ENCODE measurements around the gene CD2.

Gene CD2

GRCh38 chr1:116760996-116761665 lies 6.9 kb downstream of the CD2 start:
- DNase-seq, result no peak

DNA sequence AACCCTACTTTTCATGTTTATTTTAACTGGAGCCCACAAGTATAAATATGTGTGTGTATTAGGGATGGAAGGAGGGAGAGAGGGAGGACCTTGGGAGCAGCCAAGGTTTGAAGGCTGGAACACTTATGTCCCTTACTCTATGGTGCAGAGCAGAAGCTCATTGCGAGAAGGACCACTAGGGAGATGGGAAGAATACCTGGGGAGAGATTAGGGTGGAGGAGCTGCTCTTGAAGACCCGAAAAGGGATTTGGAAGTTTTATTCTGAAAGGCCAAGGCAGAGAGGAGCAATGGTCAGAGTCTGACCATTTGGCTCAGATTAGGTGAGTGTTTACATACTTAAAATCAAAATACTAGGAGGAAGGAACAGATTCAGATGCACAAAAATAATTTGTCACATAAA lies 8.1 kb downstream of the CD2 start:
- DNase-seq, result no peak

- no peak for DNase-seq
Observed at GRCh38 chr1:116762781-116763115, 8.5 kb downstream of the CD2 start.

DNA sequence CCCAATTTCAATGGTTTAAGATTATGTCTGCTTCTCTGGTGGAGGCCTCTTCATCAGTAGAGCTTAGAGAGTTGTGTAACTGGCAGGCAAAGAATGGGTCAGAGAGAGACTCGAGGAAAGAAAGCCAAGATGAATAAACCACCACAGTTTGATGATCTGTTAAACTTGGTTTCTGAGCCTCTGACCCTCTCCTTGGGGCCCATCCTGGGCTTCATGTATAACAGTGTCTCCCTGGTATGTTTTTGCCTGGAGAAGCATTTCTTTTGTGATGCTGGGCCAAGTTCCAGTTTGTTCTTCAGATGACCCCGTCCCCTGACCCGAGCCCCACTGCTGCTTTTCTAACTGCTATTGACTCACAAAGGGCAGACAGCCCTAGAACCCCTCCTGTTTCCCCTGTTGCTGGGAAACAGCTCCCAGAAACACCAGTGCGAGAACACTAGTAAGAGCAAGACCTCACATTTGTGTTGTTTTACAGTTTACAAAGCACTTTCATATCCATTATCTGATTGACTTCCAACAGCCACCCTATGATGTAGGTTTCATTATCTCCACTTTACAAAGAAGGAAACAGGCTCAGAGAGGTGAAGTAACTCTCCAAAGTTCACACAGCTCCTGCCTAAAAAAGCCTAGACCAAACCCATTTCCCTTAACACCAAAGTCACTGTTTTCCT lies 9.0 kb downstream of the CD2 start:
- peak; percentile 4 for DNase-seq

DNA sequence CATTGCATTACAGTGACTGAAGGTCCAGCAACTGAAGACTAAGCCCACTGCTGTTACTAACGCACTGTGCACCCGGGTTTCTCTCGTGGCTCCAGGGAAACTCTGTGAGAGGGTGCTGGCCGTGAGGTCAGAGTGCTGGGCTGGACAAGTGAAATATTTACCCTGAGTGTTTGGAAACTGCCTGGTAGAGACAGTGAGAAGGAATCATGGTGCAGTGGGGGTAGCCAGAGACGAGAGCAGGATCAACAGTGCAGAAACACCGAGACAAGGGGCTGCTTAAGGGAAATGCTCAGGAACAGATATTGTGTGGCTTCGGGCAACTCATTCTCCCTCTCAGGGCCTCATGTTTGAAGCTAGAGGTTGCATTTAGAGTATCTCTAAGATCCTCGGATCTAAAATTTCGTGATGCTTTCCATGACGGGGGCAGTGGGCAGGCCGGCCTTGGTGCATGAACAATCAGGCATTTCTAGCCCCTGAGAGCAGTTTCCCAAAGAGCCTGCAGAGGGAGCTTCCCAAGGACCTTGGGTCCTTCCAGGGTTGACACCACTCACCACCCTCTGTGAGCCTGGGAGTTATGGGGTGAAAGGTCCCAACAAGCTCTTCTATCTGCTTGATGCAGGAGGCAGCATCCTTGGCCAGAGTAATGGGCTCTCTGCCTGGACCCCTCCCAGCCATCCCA lies 9.7 kb downstream of the CD2 start:
- DNase-seq, result no peak

- no peak for DNase-seq
Observed at GRCh38 chr1:116764466-116764898, 10.3 kb downstream of the CD2 start.

DNA sequence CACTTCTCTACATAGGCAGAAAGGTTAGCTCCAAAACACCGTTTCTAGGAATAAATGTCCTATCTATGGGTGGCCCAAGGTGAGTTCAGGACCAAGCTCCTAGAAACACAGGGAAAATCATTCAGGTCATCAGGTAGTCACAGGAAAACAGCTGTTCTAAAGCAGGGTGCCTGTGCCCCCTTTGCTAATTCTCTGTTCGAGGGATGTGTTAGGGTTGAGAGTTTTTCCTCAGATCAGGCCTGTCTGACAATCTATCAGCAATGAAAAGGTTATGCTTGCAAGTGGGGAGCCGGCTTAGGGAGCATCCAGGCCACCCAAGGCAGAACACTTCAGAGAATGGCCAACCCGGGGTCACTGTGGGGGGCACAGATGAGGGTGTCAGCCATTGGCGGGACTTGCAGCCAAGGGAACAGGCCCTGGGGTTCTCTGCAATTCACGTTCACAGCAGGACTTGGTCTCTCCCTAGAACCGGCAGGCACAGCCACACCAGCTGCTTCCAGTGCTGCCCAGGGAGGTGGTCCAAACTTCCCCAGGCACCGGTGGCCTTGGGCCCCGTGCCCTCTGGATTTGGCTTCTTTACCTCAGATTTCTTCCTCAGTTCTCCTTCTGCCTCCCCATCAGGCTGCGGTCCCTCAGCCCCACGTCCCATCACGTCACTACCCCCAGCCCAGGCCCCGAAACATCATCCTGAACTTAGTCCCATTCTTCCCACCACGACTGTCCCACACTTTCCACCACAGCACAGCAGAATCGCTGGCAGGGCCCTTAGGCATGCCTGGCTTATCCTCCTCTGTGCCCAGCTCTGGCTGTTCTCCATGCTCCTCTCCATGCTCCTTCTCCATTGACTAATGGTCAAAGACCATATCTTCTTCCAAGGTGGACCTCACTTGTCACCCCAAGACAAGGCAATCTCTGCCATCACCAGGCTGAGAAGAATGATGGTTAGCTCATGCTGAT lies 11.0 kb downstream of the CD2 start:
- no peak for DNase-seq

DNA sequence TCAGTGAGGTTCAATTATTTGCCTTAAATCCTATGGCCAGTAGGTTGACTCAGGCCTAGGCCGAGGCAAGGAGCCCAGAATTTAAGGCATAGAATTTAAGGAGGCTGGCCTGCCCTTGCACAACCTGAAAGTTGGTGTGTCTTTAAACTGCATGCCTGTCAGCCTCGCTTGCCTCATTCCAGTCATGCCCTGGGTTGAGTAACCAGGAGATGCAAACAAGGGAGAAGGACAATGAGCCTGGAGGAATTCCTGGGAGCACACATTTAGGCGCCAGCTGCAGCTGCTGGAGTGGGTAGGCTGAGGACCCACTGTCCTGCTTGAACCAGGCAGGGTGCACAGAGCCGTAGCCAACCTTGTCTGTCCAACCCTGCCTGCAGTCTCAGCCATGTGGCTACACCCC lies 11.7 kb downstream of the CD2 start:
- DNase-seq, result no peak

- no peak for DNase-seq
Observed at GRCh38 chr1:116766616-116767469, 12.6 kb downstream of the CD2 start.

GRCh38 chr1:116767782-116768382 lies 13.7 kb downstream of the CD2 start:
- DNase-seq, result no peak

- DNase-seq, result no peak
Observed at GRCh38 chr1:116768416-116769103, 14.3 kb downstream of the CD2 start.

GRCh38 chr1:116769104-116769452 lies 14.8 kb downstream of the CD2 start:
- no peak for DNase-seq

DNA sequence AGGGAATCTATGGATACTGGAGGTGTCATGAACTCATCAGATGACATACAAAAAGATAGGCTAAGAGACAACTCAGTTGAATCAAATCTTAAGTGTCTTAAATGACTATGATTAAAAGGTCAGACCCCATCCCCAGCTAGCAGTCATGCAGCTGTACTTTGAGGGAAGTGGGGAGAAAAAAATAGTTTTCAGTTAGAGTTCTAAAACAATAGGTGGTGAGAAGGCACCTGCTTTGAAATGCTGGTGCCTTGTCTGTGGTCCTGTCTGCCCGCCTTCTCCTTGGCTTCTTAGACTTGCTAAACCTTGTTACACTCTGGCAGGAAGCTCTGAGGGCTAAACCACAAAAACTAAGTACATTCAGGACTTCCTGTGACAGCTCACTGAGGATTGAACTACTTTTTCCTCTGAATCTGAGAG lies 15.3 kb downstream of the CD2 start:
- DNase-seq, result no peak

GRCh38 chr1:116769994-116770393 lies 15.8 kb downstream of the CD2 start:
- DNase-seq, result no peak

GRCh38 chr1:116770625-116771024 lies 16.4 kb downstream of the CD2 start:
- DNase-seq, result no peak

DNA sequence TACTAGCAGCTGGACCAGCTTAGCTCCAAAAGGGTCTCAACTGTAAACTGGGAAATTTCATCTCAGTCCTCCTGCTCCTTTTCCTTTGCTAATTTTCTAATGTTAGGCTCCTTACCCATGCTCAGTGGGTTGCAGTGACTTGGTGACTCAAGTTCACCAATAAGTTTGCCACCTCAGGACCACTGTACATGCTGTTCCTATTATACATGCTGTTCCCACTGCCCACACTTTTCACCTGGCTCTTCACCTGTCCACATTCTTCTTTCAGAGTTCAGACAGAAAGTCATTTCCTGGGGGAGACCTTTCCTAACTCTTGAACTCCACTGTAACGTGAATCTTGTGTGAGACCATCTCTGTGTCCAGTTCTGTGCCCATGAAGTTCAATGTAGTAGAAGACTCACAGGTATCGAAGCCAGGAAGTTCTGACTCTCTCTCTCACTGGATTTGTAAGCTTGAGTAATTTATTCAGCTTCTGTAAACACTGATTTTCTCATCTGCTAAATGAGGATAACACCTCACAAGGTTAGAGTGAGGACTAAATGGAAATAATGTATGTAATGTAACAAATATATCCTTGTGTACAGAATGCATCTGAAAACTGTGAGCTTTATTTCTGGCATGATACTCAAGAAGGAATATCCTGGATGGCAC lies 17.9 kb downstream of the CD2 start:
- no peak for DNase-seq

DNA sequence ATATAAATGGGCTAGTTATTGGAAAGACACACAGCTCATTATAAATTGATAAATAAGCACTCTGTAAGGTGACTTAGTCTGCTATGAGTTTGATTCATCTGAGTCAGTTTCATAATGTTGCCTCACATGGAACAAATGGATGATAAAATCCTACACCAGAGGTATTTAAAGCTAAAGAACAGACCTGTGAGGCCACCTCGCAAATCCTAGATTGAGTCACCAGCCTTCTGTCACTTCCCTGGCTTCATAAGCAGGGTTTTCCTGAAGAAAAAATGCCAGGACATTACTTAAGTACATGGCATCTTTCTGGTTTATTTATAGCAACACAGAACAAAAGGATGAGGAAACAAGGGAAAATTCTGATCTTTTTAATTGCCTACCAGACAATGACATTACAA lies 18.4 kb downstream of the CD2 start:
- DNase-seq, result no peak

DNA sequence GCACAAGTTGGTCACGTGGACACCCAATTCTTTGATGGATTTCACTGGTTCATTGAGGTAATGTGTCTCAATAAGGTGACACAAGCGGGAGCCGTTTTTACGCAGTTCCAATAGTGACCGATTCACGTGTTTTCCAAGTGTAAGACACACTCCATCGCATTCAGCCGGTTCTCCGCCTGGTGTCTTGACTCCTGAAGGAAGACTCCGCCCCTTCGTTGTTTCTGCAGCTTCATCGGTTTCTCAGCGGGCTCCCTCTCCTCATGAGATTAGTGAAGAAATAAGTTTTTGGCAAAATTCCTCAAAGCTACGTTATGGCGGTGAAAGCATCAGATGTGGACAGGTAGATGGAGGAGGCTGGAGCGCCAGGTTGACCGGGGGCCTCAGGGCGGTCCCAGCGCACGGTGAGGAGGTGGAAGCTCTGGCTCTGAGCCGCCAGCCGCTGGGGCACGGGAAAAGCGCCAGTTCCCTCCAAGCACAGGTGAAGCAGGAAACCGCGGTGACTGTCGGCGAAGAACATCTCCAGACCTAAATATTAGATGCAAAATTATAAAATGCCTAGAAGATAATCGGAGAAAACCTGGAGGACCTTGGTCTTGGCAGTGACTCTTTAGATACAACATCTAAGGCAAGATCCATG lies 21.0 kb downstream of the CD2 start:
- DNase-seq, result no peak
